ENCODE results near the gene OGFOD1. TPM values are rescaled to one million over a fixed set of nuclear protein-coding genes. Genes with fewer than 3 reads are reported as not detected.

OGFOD1 gene
- polyA plus RNA-seq, 1 donor, result 36.5 TPM

Other genes with a start within 250 kb of the OGFOD1 start
- 42.9 TPM for gene AMFR, start 26.0 kb upstream of the OGFOD1 start, polyA plus RNA-seq (ENCODE audit: insufficient read length)
- gene NUDT21, start 222 bp upstream of the OGFOD1 start, polyA plus RNA-seq (ENCODE audit: insufficient read length), result 51.2 TPM
- 42.9 TPM for gene BBS2, start 68.5 kb downstream of the OGFOD1 start, polyA plus RNA-seq (ENCODE audit: insufficient read length)
- not detected for gene MT4, start 113.5 kb downstream of the OGFOD1 start, polyA plus RNA-seq (ENCODE audit: insufficient read length)
- gene MT3, start 138.0 kb downstream of the OGFOD1 start, polyA plus RNA-seq (ENCODE audit: insufficient read length), result 8.7 TPM
- gene MT2A, start 157.0 kb downstream of the OGFOD1 start, polyA plus RNA-seq (ENCODE audit: insufficient read length), result 26.9 TPM
- gene MT1E, start 174.2 kb downstream of the OGFOD1 start, polyA plus RNA-seq (ENCODE audit: insufficient read length), result 21.1 TPM
- gene MT1M, start 181.1 kb downstream of the OGFOD1 start, polyA plus RNA-seq (ENCODE audit: insufficient read length), result 1.9 TPM
- gene MT1A, start 187.1 kb downstream of the OGFOD1 start, polyA plus RNA-seq (ENCODE audit: insufficient read length), result not detected
- not detected for gene MT1B, start 200.3 kb downstream of the OGFOD1 start, polyA plus RNA-seq (ENCODE audit: insufficient read length)
- gene MT1F, start 206.4 kb downstream of the OGFOD1 start, polyA plus RNA-seq (ENCODE audit: insufficient read length), result 1.4 TPM
- gene MT1G, start 216.5 kb downstream of the OGFOD1 start, polyA plus RNA-seq (ENCODE audit: insufficient read length), result not detected
- not detected for gene MT1H, start 218.3 kb downstream of the OGFOD1 start, polyA plus RNA-seq (ENCODE audit: insufficient read length)
- gene MT1X, start 230.9 kb downstream of the OGFOD1 start, polyA plus RNA-seq (ENCODE audit: insufficient read length), result 9.9 TPM

Data from hindlimb muscle (tissue), 1 donor.